ENCODE data around the gene MYO15A. TPM values are rescaled to one million over a fixed set of nuclear protein-coding genes. Genes with fewer than 3 reads are reported as not detected.

Gene MYO15A
- total RNA-seq, 1 experiment from 2014 or later: 0.16 TPM

GRCh38 chr17:18099516-18099915 is 9.0 kb upstream of the MYO15A start:
- in situ Hi-C loops (cut with HindIII; ENCODE audit: low pct_unique_long_range_greater_than_20kb, low sequenced_read_pairs): no loop called here
- DNase-seq (ENCODE audit: low read depth, low spot score): no peak

- in situ Hi-C loops (cut with HindIII; ENCODE audit: low pct_unique_long_range_greater_than_20kb, low sequenced_read_pairs): no loop called here
- no peak for DNase-seq (ENCODE audit: low read depth, low spot score)
Observed at GRCh38 chr17:18100616-18101015, 7.9 kb upstream of the MYO15A start.

- DNase-seq (ENCODE audit: low read depth, low spot score): no peak
- in situ Hi-C loops (cut with HindIII; ENCODE audit: low pct_unique_long_range_greater_than_20kb, low sequenced_read_pairs): no loop called here
Observed at GRCh38 chr17:18101828-18102227, 6.7 kb upstream of the MYO15A start.

- in situ Hi-C loops (cut with HindIII; ENCODE audit: low pct_unique_long_range_greater_than_20kb, low sequenced_read_pairs): no loop called here
- DNase-seq (ENCODE audit: low read depth, low spot score): no peak
Observed at GRCh38 chr17:18102640-18103039, 5.9 kb upstream of the MYO15A start.

- in situ Hi-C loops (cut with HindIII; ENCODE audit: low pct_unique_long_range_greater_than_20kb, low sequenced_read_pairs): no loop called here
- DNase-seq (ENCODE audit: low read depth, low spot score): no peak
Observed at GRCh38 chr17:18105027-18105426, 3.5 kb upstream of the MYO15A start.

- in situ Hi-C loops (cut with HindIII; ENCODE audit: low pct_unique_long_range_greater_than_20kb, low sequenced_read_pairs): no loop called here
- no peak for DNase-seq (ENCODE audit: low read depth, low spot score)
Observed at GRCh38 chr17:18105595-18105994, 3.0 kb upstream of the MYO15A start.

GRCh38 chr17:18106211-18106610 is 2.3 kb upstream of the MYO15A start:
- in situ Hi-C loops (cut with HindIII; ENCODE audit: low pct_unique_long_range_greater_than_20kb, low sequenced_read_pairs): no loop called here
- DNase-seq (ENCODE audit: low read depth, low spot score): no peak

- in situ Hi-C loops (cut with HindIII; ENCODE audit: low pct_unique_long_range_greater_than_20kb, low sequenced_read_pairs): no loop called here
- no peak for DNase-seq (ENCODE audit: low read depth, low spot score)
Observed at GRCh38 chr17:18107061-18107790, 1.3 kb upstream of the MYO15A start.

- DNase-seq (ENCODE audit: low read depth, low spot score): no peak
- in situ Hi-C loops (cut with HindIII; ENCODE audit: low pct_unique_long_range_greater_than_20kb, low sequenced_read_pairs): no loop called here
Observed at GRCh38 chr17:18107971-18108370, 585 bp upstream of the MYO15A start.

- in situ Hi-C loops (cut with HindIII; ENCODE audit: low pct_unique_long_range_greater_than_20kb, low sequenced_read_pairs): no loop called here
Observed at GRCh38 chr17:18109935-18110485, 1.5 kb downstream of the MYO15A start.

GRCh38 chr17:18110636-18111145 is 2.1 kb downstream of the MYO15A start:
- no peak for DNase-seq (ENCODE audit: low read depth, low spot score)
- in situ Hi-C loops (cut with HindIII; ENCODE audit: low pct_unique_long_range_greater_than_20kb, low sequenced_read_pairs): no loop called here

More at GRCh38 chr17:18109935-18110485, 1.5 kb downstream of the MYO15A start:
- DNase-seq (ENCODE audit: low read depth, low spot score): no peak

GRCh38 chr17:18111330-18111971 is 2.9 kb downstream of the MYO15A start:
- DNase-seq (ENCODE audit: low read depth, low spot score): no peak
- in situ Hi-C loops (cut with HindIII; ENCODE audit: low pct_unique_long_range_greater_than_20kb, low sequenced_read_pairs): no loop called here

- in situ Hi-C loops (cut with HindIII; ENCODE audit: low pct_unique_long_range_greater_than_20kb, low sequenced_read_pairs): no loop called here
- DNase-seq (ENCODE audit: low read depth, low spot score): no peak
Observed at GRCh38 chr17:18115517-18115916, 7.0 kb downstream of the MYO15A start.

GRCh38 chr17:18116078-18116477 is 7.5 kb downstream of the MYO15A start:
- in situ Hi-C loops (cut with HindIII; ENCODE audit: low pct_unique_long_range_greater_than_20kb, low sequenced_read_pairs): no loop called here
- DNase-seq (ENCODE audit: low read depth, low spot score): no peak

- in situ Hi-C loops (cut with HindIII; ENCODE audit: low pct_unique_long_range_greater_than_20kb, low sequenced_read_pairs): no loop called here
Observed at GRCh38 chr17:18117533-18117932, 9.0 kb downstream of the MYO15A start.

GRCh38 chr17:18117982-18118975 is 9.7 kb downstream of the MYO15A start:
- in situ Hi-C loops (cut with HindIII; ENCODE audit: low pct_unique_long_range_greater_than_20kb, low sequenced_read_pairs): no loop called here
- no peak for DNase-seq (ENCODE audit: low read depth, low spot score)

More at GRCh38 chr17:18117533-18117932, 9.0 kb downstream of the MYO15A start:
- no peak for DNase-seq (ENCODE audit: low read depth, low spot score)

GRCh38 chr17:18119166-18119745 is 10.7 kb downstream of the MYO15A start:
- no peak for DNase-seq (ENCODE audit: low read depth, low spot score)
- in situ Hi-C loops (cut with HindIII; ENCODE audit: low pct_unique_long_range_greater_than_20kb, low sequenced_read_pairs): no loop called here
